ENCODE measurements around the gene PAX2. TPM values are rescaled to one million over a fixed set of nuclear protein-coding genes. Genes with fewer than 3 reads are reported as not detected.

Gene PAX2
- total RNA-seq, 4 donors from 2014 or later: not detected

DNA sequence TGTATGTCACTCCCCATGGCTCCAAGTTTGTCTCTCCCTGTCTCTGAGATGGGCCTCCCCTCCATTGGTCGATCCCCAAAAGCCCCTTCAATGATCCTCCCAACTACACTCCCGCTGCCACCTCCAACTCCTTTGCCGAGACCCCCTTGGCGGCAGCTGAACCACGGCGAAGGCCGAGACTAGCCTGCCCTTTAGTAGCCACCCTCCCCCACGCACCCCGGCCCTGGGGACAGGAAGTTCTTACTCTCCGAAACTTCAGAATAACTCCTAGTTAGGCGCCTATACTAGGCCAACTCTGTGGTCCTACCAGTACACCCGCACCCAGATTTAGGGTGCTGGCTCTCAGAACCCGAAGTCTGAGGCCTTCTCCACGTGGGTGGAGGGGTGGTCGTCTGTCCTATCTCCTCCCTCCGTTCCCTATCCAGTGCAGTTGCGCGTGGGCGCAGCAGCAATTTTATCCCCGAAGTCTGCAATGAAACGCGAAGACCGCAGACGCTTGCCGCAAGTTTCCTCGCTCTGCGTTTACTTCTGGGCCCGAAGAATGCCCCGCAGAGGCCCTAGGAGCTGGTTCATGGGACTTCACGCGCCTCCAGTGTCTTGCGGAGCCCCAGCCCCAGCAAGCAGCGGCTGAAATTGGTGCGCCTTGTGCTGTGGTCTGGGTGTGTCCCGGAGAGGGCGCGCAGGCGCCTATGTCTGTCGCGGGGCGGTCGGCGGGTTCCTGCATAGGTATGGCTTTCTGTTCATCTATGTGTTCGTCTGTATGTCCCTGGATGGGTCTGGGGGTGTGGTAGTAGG is 84.7 kb downstream of the PAX2 start:
- no peaks in the 10 kb centered on the region for H3K36me3 ChIP-seq
- H3K4me1 ChIP-seq: peaks cover 42% of the 10 kb centered on the region
- TF ChIP-seq POLR2AphosphoS5 (IDR thresholded peaks at IDR 0.05) (no peak), EP300 (IDR thresholded peaks at IDR 0.05) (no peak), POLR2A (IDR thresholded peaks at IDR 0.05) (no peak)
- TF ChIP-seq, protein P1, sequence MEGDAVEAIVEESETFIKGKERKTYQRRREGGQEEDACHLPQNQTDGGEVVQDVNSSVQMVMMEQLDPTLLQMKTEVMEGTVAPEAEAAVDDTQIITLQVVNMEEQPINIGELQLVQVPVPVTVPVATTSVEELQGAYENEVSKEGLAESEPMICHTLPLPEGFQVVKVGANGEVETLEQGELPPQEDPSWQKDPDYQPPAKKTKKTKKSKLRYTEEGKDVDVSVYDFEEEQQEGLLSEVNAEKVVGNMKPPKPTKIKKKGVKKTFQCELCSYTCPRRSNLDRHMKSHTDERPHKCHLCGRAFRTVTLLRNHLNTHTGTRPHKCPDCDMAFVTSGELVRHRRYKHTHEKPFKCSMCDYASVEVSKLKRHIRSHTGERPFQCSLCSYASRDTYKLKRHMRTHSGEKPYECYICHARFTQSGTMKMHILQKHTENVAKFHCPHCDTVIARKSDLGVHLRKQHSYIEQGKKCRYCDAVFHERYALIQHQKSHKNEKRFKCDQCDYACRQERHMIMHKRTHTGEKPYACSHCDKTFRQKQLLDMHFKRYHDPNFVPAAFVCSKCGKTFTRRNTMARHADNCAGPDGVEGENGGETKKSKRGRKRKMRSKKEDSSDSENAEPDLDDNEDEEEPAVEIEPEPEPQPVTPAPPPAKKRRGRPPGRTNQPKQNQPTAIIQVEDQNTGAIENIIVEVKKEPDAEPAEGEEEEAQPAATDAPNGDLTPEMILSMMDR (IDR thresholded peaks at IDR 0.05): no peak
- H3K4me3 ChIP-seq: peak overlapping the region; percentile 49
- DNase-seq (ENCODE audit: low spot score in 2 of 2): peak in 1 of 2 donors; percentile 61
- peaks cover 87% of the 10 kb centered on the region for H3K27me3 ChIP-seq
- no peaks in the 10 kb centered on the region for H3K9me3 ChIP-seq
- 14% methylated on average over 25 of the region's 44 CpGs for WGBS
- H3K27ac ChIP-seq: no peak overlapping the region

DNA sequence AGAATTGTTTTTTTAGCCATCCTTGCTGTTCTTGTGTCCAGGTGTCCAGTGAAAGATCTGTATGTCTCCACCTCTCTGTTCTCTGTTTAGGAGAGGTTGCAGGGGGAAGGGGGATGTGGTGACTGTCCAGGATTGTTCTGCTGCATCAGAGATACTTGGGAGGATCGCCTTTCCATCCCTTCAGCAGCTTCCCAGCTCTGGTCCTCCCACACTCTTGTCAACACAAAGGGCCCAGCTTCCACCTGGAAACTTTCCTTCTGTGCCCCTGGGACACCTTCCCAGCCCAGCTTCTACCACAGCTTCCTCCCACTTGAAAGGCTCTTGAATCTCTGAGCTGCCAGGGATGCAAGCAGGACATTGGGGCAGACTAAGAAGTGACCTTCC is 85.3 kb downstream of the PAX2 start:
- peaks cover 87% of the 10 kb centered on the region for H3K27me3 ChIP-seq

DNA sequence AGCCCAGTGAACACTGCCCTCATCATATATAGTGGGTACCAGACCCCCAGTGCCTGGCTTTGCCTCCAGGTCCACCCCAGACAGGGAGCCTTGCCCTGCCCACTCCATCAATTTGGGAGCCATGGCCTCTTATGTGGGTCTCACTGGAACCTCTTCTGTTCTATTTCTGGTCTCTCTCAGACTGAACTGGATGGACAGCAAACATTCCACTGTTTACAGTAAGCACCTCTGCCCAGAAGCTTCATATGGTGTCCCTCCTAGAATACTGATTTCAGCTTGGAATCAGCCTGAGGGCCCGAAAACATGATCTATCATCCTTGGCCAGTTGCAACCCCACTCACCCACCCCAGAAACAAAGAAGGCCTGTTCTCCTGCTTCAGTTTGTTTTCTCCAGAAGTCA is 86.4 kb downstream of the PAX2 start:
- Histone ChIP-seq H3K36me3 (no peaks in the 10 kb centered on the region), H3K4me1 (peaks cover 37% of the 10 kb centered on the region), H3K27me3 (peaks cover 87% of the 10 kb centered on the region), H3K27ac (no peak overlapping the region), H3K9me3 (no peaks in the 10 kb centered on the region), H3K4me3 (no peak overlapping the region)
- no peak for TF ChIP-seq POLR2A (IDR thresholded peaks at IDR 0.05)
- no peak for TF ChIP-seq EP300 (IDR thresholded peaks at IDR 0.05)
- TF ChIP-seq, protein P1 (IDR thresholded peaks at IDR 0.05): no peak
- no peak for TF ChIP-seq POLR2AphosphoS5 (IDR thresholded peaks at IDR 0.05)
- WGBS: 93% methylated on average over 1 of the region's 1 CpG
- peak in 1 of 2 donors; percentile 15 for DNase-seq (ENCODE audit: low spot score in 2 of 2)

More for the DNA sequence above, 85.3 kb downstream of the PAX2 start:
- H3K36me3 ChIP-seq: no peaks in the 10 kb centered on the region
- DNase-seq (ENCODE audit: low spot score in 2 of 2): no peak
- H3K27ac ChIP-seq: no peak overlapping the region
- H3K4me3 ChIP-seq: no peak overlapping the region
- 20% methylated on average over 1 of the region's 1 CpG for WGBS
- TF ChIP-seq, protein P1 (IDR thresholded peaks at IDR 0.05): no peak
- TF ChIP-seq EP300 (IDR thresholded peaks at IDR 0.05) (no peak), POLR2AphosphoS5 (IDR thresholded peaks at IDR 0.05) (no peak), POLR2A (IDR thresholded peaks at IDR 0.05) (no peak)
- H3K9me3 ChIP-seq: no peaks in the 10 kb centered on the region
- peaks cover 42% of the 10 kb centered on the region for H3K4me1 ChIP-seq

DNA sequence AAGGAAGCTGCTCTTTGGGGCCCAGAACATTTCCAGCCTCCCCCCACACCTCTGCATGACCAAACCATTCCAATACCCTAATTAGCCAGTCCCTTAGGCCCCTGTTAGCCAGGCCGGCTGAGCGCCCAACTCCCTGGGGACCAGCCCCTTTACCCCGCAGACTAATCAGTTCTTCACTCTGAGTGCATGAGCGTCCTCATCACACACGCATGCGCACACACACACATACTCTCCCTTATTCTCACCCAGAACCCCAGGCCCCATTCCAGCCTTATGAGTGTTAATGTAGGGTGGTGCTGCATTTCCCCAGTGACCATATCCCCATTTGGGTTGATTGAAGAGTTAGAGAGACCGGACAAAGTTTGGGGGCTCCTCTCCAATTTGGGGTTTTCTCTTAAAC is 90.4 kb downstream of the PAX2 start:
- H3K36me3 ChIP-seq: no peaks in the 10 kb centered on the region
- H3K4me3 ChIP-seq: no peak overlapping the region
- no peak for TF ChIP-seq EP300 (IDR thresholded peaks at IDR 0.05)
- no peak for TF ChIP-seq POLR2AphosphoS5 (IDR thresholded peaks at IDR 0.05)
- TF ChIP-seq, protein P1 (IDR thresholded peaks at IDR 0.05): no peak
- no peak for TF ChIP-seq POLR2A (IDR thresholded peaks at IDR 0.05)
- peaks cover 84% of the 10 kb centered on the region for H3K27me3 ChIP-seq
- DNase-seq (ENCODE audit: low spot score in 2 of 2): no peak
- H3K4me1 ChIP-seq: no peaks in the 10 kb centered on the region
- H3K9me3 ChIP-seq: no peaks in the 10 kb centered on the region
- H3K27ac ChIP-seq: no peak overlapping the region
- 84% methylated on average over 7 of the region's 7 CpGs for WGBS

DNA sequence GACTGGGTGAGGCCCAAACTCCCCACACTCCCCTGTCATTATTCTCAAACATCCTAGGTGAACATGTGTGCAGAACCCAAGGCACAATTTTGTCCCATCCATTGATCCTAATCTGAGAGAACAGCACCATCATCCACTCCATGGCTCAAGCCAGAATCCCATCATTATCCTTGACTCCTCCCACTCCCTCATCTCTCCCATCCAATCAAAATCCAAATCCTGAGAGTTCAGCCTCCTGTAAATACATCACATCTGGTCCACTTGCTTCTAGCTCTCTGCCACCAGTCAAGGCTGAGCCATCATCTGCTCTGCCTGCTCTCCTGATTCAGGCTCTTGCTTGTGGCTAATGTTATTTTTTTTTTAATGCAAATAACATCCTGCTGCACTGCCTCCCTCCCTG is 91.5 kb downstream of the PAX2 start:
- TF ChIP-seq, protein P1 (IDR thresholded peaks at IDR 0.05): no peak
- TF ChIP-seq POLR2AphosphoS5 (IDR thresholded peaks at IDR 0.05) (no peak), EP300 (IDR thresholded peaks at IDR 0.05) (no peak), POLR2A (IDR thresholded peaks at IDR 0.05) (no peak)
- Histone ChIP-seq H3K4me1 (no peaks in the 10 kb centered on the region), H3K36me3 (no peaks in the 10 kb centered on the region), H3K27ac (no peak overlapping the region), H3K9me3 (no peaks in the 10 kb centered on the region), H3K27me3 (peaks cover 79% of the 10 kb centered on the region), H3K4me3 (no peak overlapping the region)
- no peak for DNase-seq (ENCODE audit: low spot score in 2 of 2)

All from suprapubic skin (tissue), 4 donors.